Fibroblast of mammary gland (primary cell): ENCODE data around the gene KIAA1958.

Experiments
- DNase-seq: peaks from one replicate; pipeline ENCODE4 v3.0.0-alpha.2; 2010; ENCODE audit warnings: low read depth
- H3K4me3 ChIP-seq: 2 replicates; pipeline ENCODE4 v1.5.1; 2011; ENCODE audit warnings: low read depth, mild to moderate bottlenecking, low read length, moderate library complexity; ENCODE audit not compliant: control insufficient read depth
- TF ChIP-seq, protein P1 (sequence below): conservative IDR thresholded peaks from 2 replicates; pipeline ENCODE4 v1.5.1; 2011; ENCODE audit warnings: low read depth, low read length, inconsistent platforms; ENCODE audit not compliant: control insufficient read depth, insufficient read depth

The KIAA1958 gene

DNA sequence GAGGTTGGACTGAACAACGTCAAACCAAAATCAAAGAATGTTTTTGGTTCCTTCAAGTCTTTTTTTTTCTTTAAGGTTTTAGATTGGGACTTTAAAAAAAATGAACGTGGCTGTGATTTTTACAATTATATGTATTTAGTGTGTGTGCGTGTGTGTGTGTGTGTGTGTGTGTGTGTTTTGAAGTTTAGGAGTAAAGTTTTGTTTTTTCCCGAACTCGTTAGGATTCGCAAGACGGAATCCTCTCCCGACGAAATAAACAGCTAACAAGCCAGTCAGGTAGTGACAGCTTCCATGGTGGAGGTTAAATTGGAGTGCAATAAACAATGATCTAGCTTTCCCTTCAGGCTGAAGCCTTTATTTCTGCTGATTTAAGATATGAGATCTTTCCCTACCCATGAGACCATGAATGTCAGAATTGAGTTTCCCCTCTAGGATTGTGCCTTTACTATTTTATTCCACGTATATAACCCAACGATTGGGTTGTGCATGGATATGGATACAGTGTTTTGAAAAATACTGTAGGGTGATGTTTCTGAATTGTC is 1.2 kb downstream of the KIAA1958 start:
- no peak for DNase-seq
- TF ChIP-seq, protein P1, sequence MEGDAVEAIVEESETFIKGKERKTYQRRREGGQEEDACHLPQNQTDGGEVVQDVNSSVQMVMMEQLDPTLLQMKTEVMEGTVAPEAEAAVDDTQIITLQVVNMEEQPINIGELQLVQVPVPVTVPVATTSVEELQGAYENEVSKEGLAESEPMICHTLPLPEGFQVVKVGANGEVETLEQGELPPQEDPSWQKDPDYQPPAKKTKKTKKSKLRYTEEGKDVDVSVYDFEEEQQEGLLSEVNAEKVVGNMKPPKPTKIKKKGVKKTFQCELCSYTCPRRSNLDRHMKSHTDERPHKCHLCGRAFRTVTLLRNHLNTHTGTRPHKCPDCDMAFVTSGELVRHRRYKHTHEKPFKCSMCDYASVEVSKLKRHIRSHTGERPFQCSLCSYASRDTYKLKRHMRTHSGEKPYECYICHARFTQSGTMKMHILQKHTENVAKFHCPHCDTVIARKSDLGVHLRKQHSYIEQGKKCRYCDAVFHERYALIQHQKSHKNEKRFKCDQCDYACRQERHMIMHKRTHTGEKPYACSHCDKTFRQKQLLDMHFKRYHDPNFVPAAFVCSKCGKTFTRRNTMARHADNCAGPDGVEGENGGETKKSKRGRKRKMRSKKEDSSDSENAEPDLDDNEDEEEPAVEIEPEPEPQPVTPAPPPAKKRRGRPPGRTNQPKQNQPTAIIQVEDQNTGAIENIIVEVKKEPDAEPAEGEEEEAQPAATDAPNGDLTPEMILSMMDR = no peak
- H3K4me3 ChIP-seq = peak overlapping the region; percentile 71

DNA sequence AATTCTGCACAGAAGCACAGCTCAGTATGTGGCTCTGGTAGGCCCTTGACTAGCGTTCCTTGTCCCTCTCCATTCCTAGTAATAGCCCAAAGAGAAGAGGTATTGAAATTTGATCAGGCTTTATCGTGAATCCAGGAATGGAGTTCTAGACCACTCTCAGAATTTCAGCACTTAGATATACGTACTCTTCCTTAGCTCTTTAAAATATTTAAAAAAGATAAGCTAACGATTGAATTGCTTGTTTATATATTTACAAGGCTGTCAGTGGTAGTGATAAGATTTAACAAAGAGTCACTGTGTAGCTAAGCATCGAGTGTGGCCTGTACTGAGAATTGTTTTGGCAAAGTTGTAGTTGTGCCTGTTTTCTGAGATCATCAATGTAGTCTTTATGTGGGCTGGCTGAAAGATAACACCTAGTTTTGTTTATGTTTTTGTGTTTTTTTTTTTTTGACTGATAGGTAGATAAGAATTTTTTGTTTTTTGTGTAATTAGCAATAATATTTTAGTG is 2.5 kb downstream of the KIAA1958 start:
- no peak for DNase-seq
- H3K4me3 ChIP-seq = no peak overlapping the region

DNA sequence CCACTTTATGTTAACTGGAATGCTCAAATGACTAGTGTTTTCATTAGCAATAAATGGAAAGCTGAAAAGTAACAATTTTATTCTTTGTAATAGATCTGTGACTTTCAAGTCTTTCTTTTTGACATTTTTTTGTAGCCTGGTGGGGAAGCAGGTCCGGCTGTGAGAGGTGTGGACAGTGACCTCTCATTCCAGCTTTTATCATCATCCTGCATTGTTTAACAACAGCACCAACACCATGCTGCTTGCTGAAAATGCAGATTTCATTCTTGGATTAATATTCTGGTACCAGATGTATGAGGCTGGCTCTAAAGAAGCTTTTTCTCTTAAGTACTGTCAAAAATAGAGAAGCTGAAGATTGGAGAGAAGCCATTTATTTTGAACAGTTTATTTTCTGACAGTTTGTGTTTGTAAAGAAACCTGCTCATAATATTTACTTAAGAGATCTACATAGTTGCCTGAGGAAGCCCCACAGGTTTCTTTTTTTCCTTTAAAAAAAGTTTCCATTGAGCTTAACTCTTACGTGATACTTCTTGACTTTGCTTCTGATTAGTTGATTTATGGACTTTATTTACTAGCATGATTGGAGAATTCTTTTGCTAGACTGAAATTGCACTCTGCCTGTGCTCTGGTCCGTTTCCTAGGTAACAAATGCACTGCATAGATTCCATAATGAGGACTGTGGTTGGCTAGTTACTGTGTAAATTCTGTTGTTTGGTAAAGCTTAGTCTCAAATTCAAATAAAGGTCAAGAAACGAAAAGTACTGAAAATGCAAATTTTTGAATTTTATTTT is 3.4 kb downstream of the KIAA1958 start:
- no peak overlapping the region for H3K4me3 ChIP-seq
- no peak for DNase-seq
- TF ChIP-seq, protein P1 = no peak

More for the DNA sequence above, 2.5 kb downstream of the KIAA1958 start:
- TF ChIP-seq, protein P1 = no peak

DNA sequence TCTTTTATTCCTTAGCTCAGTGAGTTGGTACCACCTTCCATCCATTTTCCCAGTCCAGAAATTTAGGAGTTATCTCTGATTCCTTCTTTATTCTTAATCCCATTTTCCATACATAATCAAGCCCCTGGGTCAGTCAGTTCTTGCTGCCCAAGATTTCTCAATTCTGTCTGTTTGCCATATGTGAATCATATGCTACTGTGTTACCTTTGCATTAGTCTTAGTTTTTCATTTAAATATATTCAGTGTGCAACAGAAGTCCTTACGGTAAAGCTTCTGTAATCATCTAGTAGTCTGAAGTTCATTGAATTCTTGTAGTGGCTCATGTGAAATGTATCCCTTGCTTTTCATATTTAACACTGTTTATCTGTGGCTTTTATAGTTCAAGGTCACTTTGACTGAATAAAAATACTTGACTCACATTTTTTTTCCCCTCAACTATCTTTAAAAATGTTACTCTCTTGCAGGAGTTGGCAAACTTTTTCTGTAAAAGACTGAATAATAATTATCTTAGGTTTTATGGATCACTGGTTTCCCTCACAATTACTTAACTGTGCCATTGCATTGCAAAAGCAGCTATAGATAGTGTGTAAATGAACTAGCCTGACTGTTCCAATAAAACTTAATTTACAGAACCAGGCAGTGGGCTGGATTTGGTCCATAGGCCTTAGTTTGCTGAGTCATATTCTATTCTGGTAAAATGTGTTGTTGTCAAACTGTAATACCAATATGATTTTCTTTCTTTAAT is 6.9 kb downstream of the KIAA1958 start:
- TF ChIP-seq, protein P1 = no peak
- peak; percentile 25 for DNase-seq

DNA sequence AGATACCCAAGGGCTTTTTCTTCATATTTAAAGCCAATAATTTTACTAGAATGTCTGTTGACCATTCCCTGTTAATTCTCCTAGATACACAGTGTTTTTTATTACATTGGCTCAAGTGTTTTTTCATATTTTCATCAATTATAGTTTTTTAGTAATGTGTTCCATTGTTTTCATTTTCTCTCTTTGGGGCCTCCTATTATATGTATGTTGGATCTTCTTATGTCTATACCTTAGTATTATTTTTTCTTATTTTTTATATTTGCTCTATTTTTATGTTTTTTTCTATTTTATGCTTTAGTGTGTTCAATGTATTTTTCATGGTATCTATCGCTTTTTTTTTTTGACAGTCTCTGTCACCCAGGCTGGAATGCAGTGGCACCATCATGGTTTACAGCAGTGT is 7.5 kb downstream of the KIAA1958 start:
- TF ChIP-seq, protein P1 = no peak
- no peak overlapping the region for H3K4me3 ChIP-seq
- no peak for DNase-seq

More for the DNA sequence above, 6.9 kb downstream of the KIAA1958 start:
- no peak overlapping the region for H3K4me3 ChIP-seq

DNA sequence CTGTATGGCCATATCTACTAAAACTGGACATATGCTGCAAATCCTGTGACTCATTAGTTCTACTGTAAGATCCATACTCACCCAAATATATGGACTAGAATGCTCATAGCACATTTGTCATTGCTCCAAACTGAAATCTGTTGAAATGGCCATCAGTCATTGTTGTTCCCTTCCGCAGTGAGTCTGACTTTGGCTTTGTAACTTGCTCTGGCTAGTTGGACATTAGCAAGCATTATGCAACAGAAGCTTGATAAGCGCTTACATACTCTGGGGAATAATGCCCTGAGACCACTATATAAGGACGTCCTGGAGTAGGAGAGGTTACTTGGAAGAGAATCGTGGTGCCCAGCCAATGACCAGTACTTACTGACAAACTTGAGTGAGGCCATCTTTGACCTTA is 9.0 kb downstream of the KIAA1958 start:
- no peak for DNase-seq
- H3K4me3 ChIP-seq = no peak overlapping the region
- TF ChIP-seq, protein P1 = no peak
